Ishikawa (cell line): ENCODE measurements around the gene MN1.

Experiments used
- MAX ChIP-seq: IDR thresholded peaks from 2 replicates; pipeline ENCODE4 v1.6.1; 2012
- TAF1 ChIP-seq: IDR thresholded peaks from 2 replicates; pipeline ENCODE4 v1.6.1; 2012; ENCODE audit warnings: low read depth, mild to moderate bottlenecking

DNA sequence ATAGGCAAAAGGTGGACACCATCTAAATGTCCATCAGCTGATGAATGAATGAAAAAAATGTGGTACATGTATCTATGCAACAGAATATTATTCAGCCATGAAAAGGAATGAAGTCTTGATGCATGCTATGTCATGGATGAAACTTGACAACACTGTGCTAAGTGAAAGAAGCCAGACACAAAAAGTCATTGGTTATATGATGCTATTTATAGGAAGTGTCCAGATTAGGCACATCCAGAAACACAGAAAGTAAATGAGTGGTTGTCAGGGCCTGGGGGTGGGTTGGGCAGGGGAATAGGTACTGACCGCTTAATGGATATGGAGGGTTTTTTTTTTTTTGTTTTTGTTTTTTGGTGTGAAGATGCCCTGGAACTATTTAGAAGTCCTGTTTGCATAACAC lies 21.7 kb upstream of the MN1 start:
- TF ChIP-seq TAF1: no peak
- no peak for TF ChIP-seq MAX
